Mesodermal cell (in vitro differentiated cells): ENCODE data around the gene TFCP2.
A peak's percentile ranks its signal among the peaks of the same experiment; 100 is the strongest.

Experiments used
- H3K27ac ChIP-seq: 2 replicates; pipeline ENCODE4 v1.7.0; 2013; ENCODE audit warnings: mild to moderate bottlenecking, low read depth, low read length, moderate library complexity; ENCODE audit not compliant: severe bottlenecking
- H3K36me3 ChIP-seq: 2 replicates; pipeline ENCODE4 v1.7.1; 2013; ENCODE audit warnings: mild to moderate bottlenecking, low read length, moderate library complexity; ENCODE audit not compliant: control insufficient read depth, insufficient read depth
- H3K4me1 ChIP-seq: one replicate; pipeline ENCODE4 v1.7.1; 2013; ENCODE audit warnings: mild to moderate bottlenecking, low read length; ENCODE audit not compliant: insufficient read depth, control insufficient read depth, poor library complexity, severe bottlenecking
- H3K4me3 ChIP-seq: 2 replicates; pipeline ENCODE4 v1.7.0; 2013; ENCODE audit warnings: low read length, control low read depth, mild to moderate bottlenecking; ENCODE audit not compliant: insufficient read depth, poor library complexity, severe bottlenecking; ENCODE audit errors: extremely low read depth
- H3K9me3 ChIP-seq: 2 replicates; pipeline ENCODE4 v1.7.1; 2013; ENCODE audit warnings: mild to moderate bottlenecking, low read length, moderate library complexity; ENCODE audit not compliant: control insufficient read depth
- WGBS, 2 experiments: methylation state at CpG; one replicate each; pipeline ENCODE4 v1.1.5; 2013; ENCODE audit warnings: missing lambda C conversion rate in 2 of 2; ENCODE audit not compliant: insufficient coverage in 2 of 2; 5-methylcytosine and 5-hydroxymethylcytosine counted together

TFCP2 gene

GRCh38 chr12:51115533-51115932, 57.4 kb downstream of the TFCP2 start:
- Histone ChIP-seq H3K9me3 (no peaks in the 10 kb centered on the region), H3K27ac (no peak overlapping the region), H3K36me3 (peaks cover 72% of the 10 kb centered on the region), H3K4me3 (no peak overlapping the region), H3K4me1 (no peaks in the 10 kb centered on the region)

GRCh38 chr12:51108136-51108535, 64.8 kb downstream of the TFCP2 start:
- H3K9me3 ChIP-seq = no peaks in the 10 kb centered on the region
- whole genome bisulfite sequencing, 2 experiments = 93 to 100% methylated on average over 2 to 4 of the region's 4 CpGs
- no peak overlapping the region for H3K4me3 ChIP-seq
- H3K27ac ChIP-seq = no peak overlapping the region
- H3K4me1 ChIP-seq = no peaks in the 10 kb centered on the region
- peaks cover 80% of the 10 kb centered on the region for H3K36me3 ChIP-seq

- H3K27ac ChIP-seq = no peak overlapping the region
- H3K9me3 ChIP-seq = no peaks in the 10 kb centered on the region
- no peaks in the 10 kb centered on the region for H3K4me1 ChIP-seq
- no peak overlapping the region for H3K4me3 ChIP-seq
- H3K36me3 ChIP-seq = peaks cover 81% of the 10 kb centered on the region
These were observed 69.0 kb downstream of the TFCP2 start for GRCh38 chr12:51103977-51104376.

GRCh38 chr12:51098611-51099010, 74.3 kb downstream of the TFCP2 start:
- Histone ChIP-seq H3K27ac (no peak overlapping the region), H3K9me3 (no peaks in the 10 kb centered on the region), H3K4me1 (no peaks in the 10 kb centered on the region), H3K4me3 (no peak overlapping the region), H3K36me3 (peaks cover 79% of the 10 kb centered on the region)
- 20 to 30% methylated on average over 1 of the region's 1 CpG for WGBS, 2 experiments

- Histone ChIP-seq H3K4me1 (no peaks in the 10 kb centered on the region), H3K4me3 (no peak overlapping the region), H3K36me3 (peaks cover 31% of the 10 kb centered on the region), H3K9me3 (no peaks in the 10 kb centered on the region), H3K27ac (no peak overlapping the region)
- WGBS, 2 experiments = 96 to 97% methylated on average over 7 to 10 of the region's 10 CpGs
These were observed 82.2 kb downstream of the TFCP2 start for GRCh38 chr12:51090705-51091229.

- Histone ChIP-seq H3K4me1 (no peaks in the 10 kb centered on the region), H3K4me3 (no peak overlapping the region), H3K9me3 (no peaks in the 10 kb centered on the region), H3K36me3 (peaks cover 15% of the 10 kb centered on the region), H3K27ac (no peak overlapping the region)
- WGBS, 2 experiments = 100% methylated on average over 1 of the region's 3 CpGs; no CpG with 5 or more reads in 1 of the 2 experiments
These were observed 85.1 kb downstream of the TFCP2 start for GRCh38 chr12:51087818-51088217.

GRCh38 chr12:51086933-51087332, 86.0 kb downstream of the TFCP2 start:
- Histone ChIP-seq H3K4me3 (no peak overlapping the region), H3K9me3 (no peaks in the 10 kb centered on the region), H3K4me1 (peaks cover 5% of the 10 kb centered on the region), H3K36me3 (peaks cover 12% of the 10 kb centered on the region), H3K27ac (no peak overlapping the region)
- WGBS, 2 experiments = 94 to 97% methylated on average over 7 to 9 of the region's 10 CpGs

- H3K9me3 ChIP-seq = no peaks in the 10 kb centered on the region
- no peak overlapping the region for H3K27ac ChIP-seq
- H3K36me3 ChIP-seq = peaks cover 10% of the 10 kb centered on the region
- WGBS, 2 experiments = 80 to 100% methylated on average over 1 of the region's 3 CpGs
- H3K4me3 ChIP-seq = no peak overlapping the region
- peaks cover 11% of the 10 kb centered on the region for H3K4me1 ChIP-seq
These were observed 87.2 kb downstream of the TFCP2 start for GRCh38 chr12:51085757-51086156.

- H3K27ac ChIP-seq = peak within 1 kb of the TSS; percentile 94
- 0% methylated on average over 47 to 65 of the region's 74 CpGs for WGBS, 2 experiments
- peaks cover 11% of the 10 kb centered on the region for H3K4me1 ChIP-seq
- H3K36me3 ChIP-seq = peaks cover 19% of the 10 kb centered on the region
- H3K9me3 ChIP-seq = no peaks in the 10 kb centered on the region
- H3K4me3 ChIP-seq = peak within 1 kb of the TSS; percentile 96
These were observed 89.7 kb downstream of the TFCP2 start, which contains the start of gene CSRNP2 for GRCh38 chr12:51083126-51083833. TSS of gene CSRNP2 (minus strand) at chr12:51083596. CDS start at chr12:51076561, 7,035 bp downstream.

GRCh38 chr12:51082561-51083125, 90.3 kb downstream of the TFCP2 start:
- 0 to 1% methylated on average over 18 of the region's 18 CpGs for WGBS, 2 experiments
- Histone ChIP-seq H3K36me3 (peaks cover 19% of the 10 kb centered on the region), H3K9me3 (no peaks in the 10 kb centered on the region), H3K27ac (peak overlapping the region; percentile 94), H3K4me1 (peaks cover 15% of the 10 kb centered on the region), H3K4me3 (peak overlapping the region; percentile 96)

- Histone ChIP-seq H3K9me3 (no peaks in the 10 kb centered on the region), H3K27ac (no peak overlapping the region), H3K36me3 (peaks cover 29% of the 10 kb centered on the region), H3K4me3 (peak overlapping the region; percentile 96), H3K4me1 (peaks cover 19% of the 10 kb centered on the region)
- 83 to 100% methylated on average over 1 of the region's 1 CpG for WGBS, 2 experiments
These were observed 91.5 kb downstream of the TFCP2 start for GRCh38 chr12:51081421-51081820.
